T-helper 2 cell treated with Interferon-gamma antibody and Interleukin-4, amounts not matched to agents 100 ng/mL and 5 ng/mL, for 36 hours (primary cell): ENCODE measurements around the gene IYD. TPM values are rescaled to one million over a fixed set of nuclear protein-coding genes. Genes with fewer than 3 reads are reported as not detected.
"Not testable (repeated sequence)": the region's sequence is repeated elsewhere in the genome, so short reads cannot be mapped to it uniquely, and the experiment has no call there.

Experiments used
- intact Hi-C: fragments of 100-400 bp; cut with micrococcal nuclease; formaldehyde crosslinking; loops from one replicate; pipeline ENCODE4 v1.15.1; 2023
- total RNA-seq: library from RNA; stranded (reverse); gene quantifications from 2 replicates; pipeline ENCODE4 v1.2.3, GENCODE V29; 2022

The IYD gene
- total RNA-seq, 1 donor from 2014 or later = not detected

- intact Hi-C loops = no loop called here
Measured at GRCh38 chr6:150427843-150428242, 59.0 kb downstream of the IYD start.

GRCh38 chr6:150430815-150431214 lies 62.0 kb downstream of the IYD start:
- intact Hi-C loops = no loop called here

GRCh38 chr6:150435360-150435759 lies 66.5 kb downstream of the IYD start:
- intact Hi-C loops = no loop called here

- intact Hi-C loops = no loop called here
Measured at GRCh38 chr6:150435832-150436231, 67.0 kb downstream of the IYD start.

GRCh38 chr6:150439373-150439772 lies 70.6 kb downstream of the IYD start:
- intact Hi-C loops = no loop called here

- intact Hi-C loops = no loop called here
Measured at GRCh38 chr6:150443621-150444020, 74.8 kb downstream of the IYD start.

- intact Hi-C loops = no loop called here
Measured at GRCh38 chr6:150444308-150444707, 75.5 kb downstream of the IYD start.

GRCh38 chr6:150445486-150445885 lies 76.7 kb downstream of the IYD start:
- intact Hi-C loops = no loop called here

GRCh38 chr6:150448221-150448620 lies 79.4 kb downstream of the IYD start:
- intact Hi-C loops = no loop called here

- intact Hi-C loops = not testable (repeated sequence)
Measured at GRCh38 chr6:150449055-150449454, 80.2 kb downstream of the IYD start.

- intact Hi-C loops = no loop called here
Measured at GRCh38 chr6:150450918-150451317, 82.1 kb downstream of the IYD start.

GRCh38 chr6:150451807-150452427 lies 83.1 kb downstream of the IYD start:
- intact Hi-C loops = no loop called here

- intact Hi-C loops = no loop called here
Measured at GRCh38 chr6:150452428-150453243, 83.8 kb downstream of the IYD start.

- intact Hi-C loops = no loop called here
Measured at GRCh38 chr6:150453357-150453756, 84.5 kb downstream of the IYD start.

Other genes starting within 250 kb of the IYD start
- gene PPP1R14C, start 226.0 kb upstream of the IYD start, total RNA-seq = 0.27 TPM in 1 of 2 replicates, not detected in the other
- 0.39 and 0.57 TPM in 2 replicates for gene PLEKHG1, start 230.9 kb downstream of the IYD start, total RNA-seq